Neuronal stem cell (in vitro differentiated cells): ENCODE measurements around the gene TRERF1.

ENCODE experiments used
- DNase-seq: peaks from one replicate; pipeline ENCODE4 v3.0.0-alpha.2; 2013; ENCODE audit warnings: low spot score
- H2AFZ ChIP-seq: one replicate; pipeline ENCODE4 v1.6.1; 2013; ENCODE audit warnings: mild to moderate bottlenecking, low read length, inconsistent platforms
- H2AK5ac ChIP-seq: 2 replicates; pipeline ENCODE4 v1.6.1; 2013; ENCODE audit warnings: low read depth, mild to moderate bottlenecking, inconsistent platforms, low read length, moderate library complexity, mixed read lengths
- H2BK120ac ChIP-seq: 2 replicates; pipeline ENCODE4 v1.6.1; 2013; ENCODE audit warnings: low read depth, mild to moderate bottlenecking, inconsistent platforms, low read length, moderate library complexity, mixed read lengths
- H2BK12ac ChIP-seq: one replicate; pipeline ENCODE4 v1.6.1; 2013; ENCODE audit warnings: low read length, inconsistent platforms
- H2BK15ac ChIP-seq: 2 replicates; pipeline ENCODE4 v1.6.1; 2013; ENCODE audit warnings: mild to moderate bottlenecking, low read length, inconsistent platforms, mixed read lengths
- H2BK5ac ChIP-seq: one replicate; pipeline ENCODE4 v1.6.1; 2013; ENCODE audit warnings: inconsistent platforms, mild to moderate bottlenecking, low read length, moderate library complexity
- H3K14ac ChIP-seq: one replicate; pipeline ENCODE4 v1.6.1; 2013; ENCODE audit warnings: low read length, inconsistent platforms
- H3K18ac ChIP-seq: 2 replicates; pipeline ENCODE4 v1.6.1; 2013; ENCODE audit warnings: low read length, inconsistent platforms
- H3K23ac ChIP-seq: 2 replicates; pipeline ENCODE4 v1.6.1; 2013; ENCODE audit warnings: low read depth, mild to moderate bottlenecking, mixed read lengths, low read length, inconsistent platforms; ENCODE audit not compliant: poor library complexity
- H3K27ac ChIP-seq: replicated peaks from 3 replicates; pipeline ENCODE4 v1.5.1; 2013; ENCODE audit warnings: low read length, inconsistent platforms
- H3K27me3 ChIP-seq, 3 experiments: 2 replicates each; pipeline ENCODE4 v1.6.1; 2013; ENCODE audit warnings: low read length in 3 of 3, mild to moderate bottlenecking in 2 of 3, inconsistent platforms in 1 of 3, low read depth in 1 of 3, mixed read lengths in 1 of 3, moderate library complexity in 1 of 3; ENCODE audit not compliant: control insufficient read depth in 3 of 3, insufficient read depth in 3 of 3
- H3K36me3 ChIP-seq, 2 donors: replicated peaks in 1 of 2; 2 replicates each; pipeline ENCODE4 v1.6.1; 2013; ENCODE audit warnings: low read length in 2 of 2; ENCODE audit not compliant: control insufficient read depth in 2 of 2, insufficient read depth in 2 of 2
- H3K4ac ChIP-seq: 2 replicates; pipeline ENCODE4 v1.6.1; 2013; ENCODE audit warnings: inconsistent platforms, mild to moderate bottlenecking, low read length, moderate library complexity
- H3K4me1 ChIP-seq, 2 donors: 1 replicate in 1 of 2; 2 replicates in 1 of 2; pipeline ENCODE4 v1.6.1; 2013; ENCODE audit warnings: low read length in 2 of 2, low read depth in 1 of 2; ENCODE audit not compliant: control insufficient read depth in 2 of 2, insufficient read depth in 1 of 2
- H3K4me2 ChIP-seq: one replicate; pipeline ENCODE4 v1.6.1; 2013; ENCODE audit warnings: mild to moderate bottlenecking, low read length, inconsistent platforms; ENCODE audit not compliant: insufficient read depth, poor library complexity, severe bottlenecking
- H3K4me3 ChIP-seq, 2 donors: 2 replicates each; pipeline ENCODE4 v1.5.1; 2013; ENCODE audit warnings: low read length in 2 of 2, mild to moderate bottlenecking in 2 of 2, inconsistent platforms in 1 of 2, moderate library complexity in 1 of 2
- H3K79me1 ChIP-seq: one replicate; pipeline ENCODE4 v1.6.1; 2013; ENCODE audit warnings: low read depth, mild to moderate bottlenecking, inconsistent platforms, low read length, moderate library complexity
- H3K9ac ChIP-seq: one replicate; pipeline ENCODE4 v1.6.1; 2013; ENCODE audit warnings: mild to moderate bottlenecking, low read depth, low read length, inconsistent platforms; ENCODE audit not compliant: poor library complexity
- H3K9me3 ChIP-seq, 2 donors: replicated peaks in 1 of 2; 2 replicates each; pipeline versions ENCODE3 to v1.6.1; 2013; ENCODE audit warnings: low read length in 2 of 2, mild to moderate bottlenecking in 2 of 2, inconsistent platforms in 1 of 2, low read depth in 1 of 2, mixed read lengths in 1 of 2, moderate library complexity in 1 of 2; ENCODE audit not compliant: control insufficient read depth in 2 of 2, insufficient read depth in 1 of 2
- H4K8ac ChIP-seq: one replicate; pipeline ENCODE4 v1.6.1; 2013; ENCODE audit warnings: low read depth, mild to moderate bottlenecking, inconsistent platforms, low read length, moderate library complexity
- H4K91ac ChIP-seq: one replicate; pipeline ENCODE4 v1.6.1; 2013; ENCODE audit warnings: low read length, low read depth, mild to moderate bottlenecking, inconsistent platforms; ENCODE audit not compliant: poor library complexity
- WGBS, 2 donors: extraction: QIAGEN DNeasy Blood & Tissue Kit; methylation state at CpG; one replicate each; pipeline ENCODE4 v1.1.7; 2013; ENCODE audit warnings: missing lambda C conversion rate in 2 of 2, mixed read lengths in 1 of 2; ENCODE audit not compliant: insufficient read length in 2 of 2, insufficient replicate concordance in 1 of 2; ENCODE audit errors: extremely low coverage in 2 of 2; 5-methylcytosine and 5-hydroxymethylcytosine counted together

TRERF1 gene

GRCh38 chr6:42241915-42242314 lies 209.8 kb downstream of the TRERF1 start:
- WGBS, 2 donors: no CpG with 5 or more reads among the region's 5 CpGs
- no peak for DNase-seq
- no peak overlapping the region for H2BK15ac ChIP-seq
- no peak overlapping the region for H4K91ac ChIP-seq
- peaks cover 2% of the 10 kb centered on the region in 2 donors for H3K4me1 ChIP-seq
- no peaks in the 10 kb centered on the region for H3K27me3 ChIP-seq
- H3K4me2 ChIP-seq: no peak overlapping the region
- no peak overlapping the region for H2BK5ac ChIP-seq
- peaks cover 24 to 68% of the 10 kb centered on the region in 2 donors for H3K36me3 ChIP-seq
- H3K27ac ChIP-seq: no peak overlapping the region
- no peak overlapping the region for H3K4me3 ChIP-seq
- H3K9me3 ChIP-seq: no peaks in the 10 kb centered on the region
- no peak overlapping the region for H3K9ac ChIP-seq
- H3K4ac ChIP-seq: no peak overlapping the region
- no peak overlapping the region for H2BK12ac ChIP-seq
- H2BK120ac ChIP-seq: no peak overlapping the region
- no peak overlapping the region for H3K23ac ChIP-seq
- no peak overlapping the region for H3K18ac ChIP-seq
- no peak overlapping the region for H4K8ac ChIP-seq
- H2AK5ac ChIP-seq: no peak overlapping the region
- H3K14ac ChIP-seq: no peak overlapping the region
- H3K79me1 ChIP-seq: no peaks in the 10 kb centered on the region
- no peak overlapping the region for H2AFZ ChIP-seq

GRCh38 chr6:42239736-42240375 lies 211.9 kb downstream of the TRERF1 start:
- Histone ChIP-seq H2BK120ac (no peak overlapping the region), H4K91ac (no peak overlapping the region), H3K27ac (no peak overlapping the region), H3K27me3 (no peaks in the 10 kb centered on the region), H3K4me1 (peaks cover 2 to 6% of the 10 kb centered on the region in 2 donors), H3K4me2 (no peak overlapping the region), H3K36me3 (peaks cover 23 to 68% of the 10 kb centered on the region in 2 donors), H4K8ac (no peak overlapping the region), H3K18ac (no peak overlapping the region), H3K79me1 (no peaks in the 10 kb centered on the region), H2AFZ (no peak overlapping the region), H2AK5ac (no peak overlapping the region), H2BK5ac (no peak overlapping the region), H3K14ac (no peak overlapping the region), H3K4ac (no peak overlapping the region), H2BK12ac (no peak overlapping the region), H3K9ac (no peak overlapping the region), H2BK15ac (no peak overlapping the region), H3K9me3 (no peaks in the 10 kb centered on the region), H3K23ac (no peak overlapping the region), H3K4me3 (no peak overlapping the region)
- no peak for DNase-seq
- no CpG with 5 or more reads among the region's 7 CpGs for WGBS, 2 donors

DNA sequence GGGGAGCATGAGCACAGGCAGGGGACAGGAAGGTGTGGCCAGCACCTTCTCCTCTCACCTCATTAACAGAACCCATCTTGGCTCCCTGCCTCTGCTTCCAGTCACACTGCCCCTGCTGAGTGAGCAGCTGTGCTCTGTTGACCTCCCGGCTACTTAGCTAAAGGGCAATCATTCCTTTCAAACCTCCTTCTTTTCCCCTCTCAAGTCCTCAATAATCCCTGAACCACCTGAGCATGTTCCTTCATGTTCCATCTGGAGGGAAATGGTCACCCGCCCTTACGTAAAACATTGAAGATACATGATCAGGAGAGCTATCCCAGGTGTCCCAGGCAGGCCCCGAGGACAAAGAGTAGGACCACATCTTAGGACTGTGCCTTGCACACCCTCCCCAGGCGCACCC lies 212.4 kb downstream of the TRERF1 start:
- peaks cover 2 to 6% of the 10 kb centered on the region in 2 donors for H3K4me1 ChIP-seq
- H3K79me1 ChIP-seq: no peaks in the 10 kb centered on the region
- no peak overlapping the region for H4K8ac ChIP-seq
- no peak overlapping the region for H2AK5ac ChIP-seq
- H2BK120ac ChIP-seq: no peak overlapping the region
- H3K14ac ChIP-seq: no peak overlapping the region
- no peak overlapping the region for H2BK15ac ChIP-seq
- H3K4ac ChIP-seq: no peak overlapping the region
- H4K91ac ChIP-seq: no peak overlapping the region
- no peak overlapping the region for H2BK12ac ChIP-seq
- no peaks in the 10 kb centered on the region for H3K9me3 ChIP-seq
- no peak for DNase-seq
- H3K4me3 ChIP-seq: no peak overlapping the region
- H3K27ac ChIP-seq: no peak overlapping the region
- H3K23ac ChIP-seq: no peak overlapping the region
- no CpG with 5 or more reads among the region's 5 CpGs for WGBS, 2 donors
- no peak overlapping the region for H3K9ac ChIP-seq
- H2BK5ac ChIP-seq: no peak overlapping the region
- H3K4me2 ChIP-seq: no peak overlapping the region
- no peaks in the 10 kb centered on the region for H3K27me3 ChIP-seq
- H3K36me3 ChIP-seq: peaks cover 21 to 64% of the 10 kb centered on the region in 2 donors
- no peak overlapping the region for H2AFZ ChIP-seq
- H3K18ac ChIP-seq: no peak overlapping the region

DNA sequence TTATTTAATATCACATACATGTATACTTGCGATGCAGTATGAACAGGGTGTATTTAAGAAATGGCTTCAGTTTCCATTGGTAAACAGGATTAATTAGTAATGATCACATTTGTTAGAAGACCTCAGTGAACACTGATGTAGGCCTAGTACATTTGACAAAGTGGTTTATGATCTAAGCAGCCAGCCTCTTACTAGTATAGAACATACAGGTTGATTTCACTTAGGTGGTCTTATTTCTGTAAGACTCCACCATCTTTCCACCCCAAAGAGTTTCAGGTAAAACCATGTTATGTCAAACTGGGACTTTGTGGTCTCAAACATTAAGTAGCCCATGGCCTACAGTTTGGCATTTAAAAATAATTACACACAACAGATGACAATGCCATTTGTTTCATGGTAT lies 213.9 kb downstream of the TRERF1 start:
- Histone ChIP-seq H3K27ac (no peak overlapping the region), H3K4ac (no peak overlapping the region), H3K79me1 (no peaks in the 10 kb centered on the region), H3K36me3 (peaks cover 17 to 62% of the 10 kb centered on the region in 2 donors), H3K18ac (no peak overlapping the region), H2AK5ac (no peak overlapping the region), H3K14ac (no peak overlapping the region), H3K27me3 (no peaks in the 10 kb centered on the region), H4K8ac (no peak overlapping the region), H4K91ac (no peak overlapping the region), H2BK12ac (no peak overlapping the region), H2BK5ac (no peak overlapping the region), H3K23ac (no peak overlapping the region), H3K4me2 (no peak overlapping the region), H3K4me3 (no peak overlapping the region), H3K4me1 (peaks cover 2 to 6% of the 10 kb centered on the region in 2 donors), H2AFZ (no peak overlapping the region), H2BK120ac (no peak overlapping the region), H3K9me3 (no peaks in the 10 kb centered on the region), H3K9ac (no peak overlapping the region), H2BK15ac (no peak overlapping the region)
- no CpG with 5 or more reads among the region's 1 CpG for WGBS, 2 donors
- no peak for DNase-seq
